Measurements from ENCODE around the gene MEIOB.

The MEIOB gene

GRCh38 chr16:1859650-1860049 is 12.3 kb downstream of the MEIOB start:
- ATAC-seq, result no peak
- TF ChIP-seq ESRRG (CRISPR knock-in tag; IDR thresholded peaks at IDR 0.05) (no peak), ISL1 (CRISPR knock-in tag; IDR thresholded peaks at IDR 0.05) (no peak), BACH2 (CRISPR knock-in tag; IDR thresholded peaks at IDR 0.05; ENCODE audit: borderline replicate concordance) (no peak), CREB5 (CRISPR knock-in tag; IDR thresholded peaks at IDR 0.05; ENCODE audit: low read depth) (no peak), ZFP30 (CRISPR knock-in tag; IDR thresholded peaks at IDR 0.05) (no peak), ZNF565 (CRISPR knock-in tag; conservative IDR thresholded peaks at IDR 0.05; ENCODE audit: low read depth) (no peak), CSDC2 (CRISPR knock-in tag; IDR thresholded peaks at IDR 0.05) (no peak), PATZ1 (CRISPR knock-in tag; IDR thresholded peaks at IDR 0.05; ENCODE audit: borderline replicate concordance) (no peak), POU6F1 (CRISPR knock-in tag; IDR thresholded peaks at IDR 0.05; ENCODE audit: borderline replicate concordance, low read depth) (no peak), ZNF8 (CRISPR knock-in tag; IDR thresholded peaks at IDR 0.05) (no peak), RARB (CRISPR knock-in tag; IDR thresholded peaks at IDR 0.05) (no peak), TCF4 (CRISPR knock-in tag; IDR thresholded peaks at IDR 0.05; ENCODE audit: borderline replicate concordance) (no peak), SNAI2 (CRISPR knock-in tag; IDR thresholded peaks at IDR 0.05) (no peak)

GRCh38 chr16:1858189-1858865 is 13.6 kb downstream of the MEIOB start:
- no peak for TF ChIP-seq POU6F1 (CRISPR knock-in tag; IDR thresholded peaks at IDR 0.05; ENCODE audit: borderline replicate concordance, low read depth)
- TF ChIP-seq TCF4 (CRISPR knock-in tag; IDR thresholded peaks at IDR 0.05; ENCODE audit: borderline replicate concordance), result no peak
- TF ChIP-seq ZNF70 (CRISPR knock-in tag; IDR thresholded peaks at IDR 0.05), result no peak
- TF ChIP-seq TOX (CRISPR knock-in tag; IDR thresholded peaks at IDR 0.05; ENCODE audit: borderline replicate concordance), result no peak
- no peak for TF ChIP-seq ZC3H10 (CRISPR knock-in tag; IDR thresholded peaks at IDR 0.05)
- TF ChIP-seq TSHZ2 (CRISPR knock-in tag; IDR thresholded peaks at IDR 0.05), result no peak
- no peak for TF ChIP-seq ZFP3 (CRISPR knock-in tag; IDR thresholded peaks at IDR 0.05)
- no peak for TF ChIP-seq CSRNP3 (CRISPR knock-in tag; IDR thresholded peaks at IDR 0.05)
- peak; percentile 47; the same call in 2 of the 3 replicates for ATAC-seq
